PC-9 (cell line): ENCODE results near the gene VPS13D. TPM values are rescaled to one million over a fixed set of nuclear protein-coding genes. Genes with fewer than 3 reads are reported as not detected.

Experiments used
- BruUV-seq: library from RNA; stranded (reverse); fragments of 400-500 nt; replicated peaks from 2 replicates; lab custom pipeline; 2021; lab: Mats Ljungman, UMichigan
- CTCF ChIA-PET: fragments of 300-600 bp; sonication (Branson Sonifier 250); formaldehyde crosslinking; loops from one replicate; lab custom pipeline; 2022; ENCODE audit warnings: antibody characterized with exemption; lab: Charles Lee
- POLR2A ChIA-PET: fragments of 300-600 bp; sonication (Branson Sonifier 250); formaldehyde crosslinking; loops from one replicate; lab custom pipeline; 2022; ENCODE audit warnings: antibody characterized with exemption; ENCODE audit not compliant: unreplicated experiment; lab: Charles Lee
- DNase-seq, 2 experiments: peaks; one replicate each; pipeline versions ENCODE4 v3.0.0 to v3.0.0-alpha.2; 2015 to 2022; ENCODE audit warnings: mixed read lengths in 1 of 2
- H2AFZ ChIP-seq: fragments of 200-600 bp; sonication (generic); 2 replicates; pipeline ENCODE4 v1.8.1; 2017; ENCODE audit warnings: antibody characterized with exemption
- H3F3A ChIP-seq: fragments of 200-600 bp; sonication (generic); 2 replicates; pipeline ENCODE4 v1.8.1; 2017; ENCODE audit warnings: antibody characterized with exemption, mild to moderate bottlenecking, low read depth; ENCODE audit not compliant: insufficient read depth
- H3K27ac ChIP-seq: fragments of 200-600 bp; sonication (generic); 2 replicates; pipeline ENCODE4 v1.6.1; 2016; ENCODE audit warnings: mixed run types
- H3K27me3 ChIP-seq: fragments of 200-600 bp; sonication (generic); 2 replicates; pipeline ENCODE4 v1.6.1; 2016; ENCODE audit warnings: low read depth, mixed run types; ENCODE audit not compliant: insufficient read depth
- H3K36me3 ChIP-seq: fragments of 200-600 bp; sonication (generic); 2 replicates; pipeline ENCODE4 v1.6.1; 2016; ENCODE audit warnings: low read depth, mixed run types
- H3K4me1 ChIP-seq: fragments of 200-600 bp; sonication (generic); replicated peaks from 2 replicates; pipeline ENCODE4 v1.6.1; 2016; ENCODE audit warnings: mixed run types; ENCODE audit not compliant: insufficient read depth
- H3K4me2 ChIP-seq: fragments of 200-600 bp; sonication (generic); 2 replicates; pipeline ENCODE4 v1.6.1; 2017; ENCODE audit warnings: mixed run types
- H3K4me3 ChIP-seq: fragments of 200-600 bp; sonication (generic); 2 replicates; pipeline ENCODE4 v1.6.1; 2016; ENCODE audit warnings: mixed run types
- H3K79me2 ChIP-seq: fragments of 200-600 bp; sonication (generic); 2 replicates; pipeline ENCODE4 v1.6.1; 2017; ENCODE audit warnings: low read depth, mixed run types
- H3K9me2 ChIP-seq: fragments of 200-600 bp; sonication (generic); 2 replicates; pipeline ENCODE4 v1.8.1; 2017; ENCODE audit warnings: mild to moderate bottlenecking; ENCODE audit not compliant: insufficient read depth
- H3K9me3 ChIP-seq: fragments of 200-600 bp; sonication (generic); 2 replicates; pipeline ENCODE4 v1.8.1; 2016; ENCODE audit warnings: low read depth; ENCODE audit not compliant: insufficient read depth
- H4K20me1 ChIP-seq: fragments of 200-600 bp; sonication (generic); 2 replicates; pipeline ENCODE4 v1.8.1; 2017; ENCODE audit not compliant: insufficient read depth
- CTCF ChIP-seq: fragments of 200-600 bp; sonication (generic); conservative IDR thresholded peaks from 2 replicates; pipeline ENCODE4 v1.6.1; 2017; ENCODE audit warnings: mixed run types, antibody characterized with exemption, mild to moderate bottlenecking, moderate library complexity
- EZH2 ChIP-seq: fragments of 200-600 bp; sonication (generic); IDR thresholded peaks from 2 replicates; pipeline ENCODE4 v1.8.0; 2017; ENCODE audit warnings: antibody characterized with exemption, low read depth
- intact Hi-C: fragments of 100-400 bp; cut with micrococcal nuclease; formaldehyde crosslinking; loops from one replicate; pipeline ENCODE4 v1.10.0; 2022; ENCODE audit not compliant: unreplicated experiment
- total RNA-seq: library from RNA; stranded (reverse); gene quantifications from 2 replicates; pipeline ENCODE4 v1.2.3, GENCODE V29; 2021

VPS13D gene
- total RNA-seq, 1 experiment from 2014 or later: 36.2 TPM

- no TSS peak for BruUV-seq
- no peaks in the 10 kb centered on the region for H3K27me3 ChIP-seq
- H2AFZ ChIP-seq: no peak overlapping the region
- no peaks in the 10 kb centered on the region for H3K79me2 ChIP-seq
- H3K4me2 ChIP-seq: no peak overlapping the region
- no peak overlapping the region for H3K4me3 ChIP-seq
- H3K27ac ChIP-seq: no peak overlapping the region
- ChIA-PET POLR2A (no interaction called here), CTCF (no interaction called here)
- intact Hi-C loops: no loop called here
- no peaks in the 10 kb centered on the region for H4K20me1 ChIP-seq
- no peaks in the 10 kb centered on the region; the same call in 1 of the 2 replicates for H3K36me3 ChIP-seq
- no peaks in the 10 kb centered on the region for H3K9me2 ChIP-seq
- DNase-seq: no peak
- H3F3A ChIP-seq: no peaks in the 10 kb centered on the region
- H3K4me1 ChIP-seq: no peaks in the 10 kb centered on the region
- H3K9me3 ChIP-seq: no peaks in the 10 kb centered on the region
- TF ChIP-seq CTCF (no peak), EZH2 (no peak)
Observed at GRCh38 chr1:12244585-12244984, 14.8 kb downstream of the VPS13D start.

- Histone ChIP-seq H3K9me3 (no peaks in the 10 kb centered on the region), H3K4me2 (no peak overlapping the region), H2AFZ (no peak overlapping the region), H3F3A (no peaks in the 10 kb centered on the region), H3K4me1 (no peaks in the 10 kb centered on the region), H3K27me3 (no peaks in the 10 kb centered on the region), H3K27ac (no peak overlapping the region), H3K9me2 (no peaks in the 10 kb centered on the region), H3K79me2 (no peaks in the 10 kb centered on the region), H3K36me3 (no peaks in the 10 kb centered on the region; the same call in 1 of the 2 replicates), H4K20me1 (no peaks in the 10 kb centered on the region), H3K4me3 (no peak overlapping the region)
- intact Hi-C loops: no loop called here
- no peak for TF ChIP-seq CTCF
- no peak for TF ChIP-seq EZH2
- ChIA-PET CTCF (no interaction called here), POLR2A (no interaction called here)
- no TSS peak for BruUV-seq
- DNase-seq: no peak
Observed at GRCh38 chr1:12245116-12245515, 15.3 kb downstream of the VPS13D start.

GRCh38 chr1:12245733-12246132 is 15.9 kb downstream of the VPS13D start:
- no peaks in the 10 kb centered on the region for H3F3A ChIP-seq
- intact Hi-C loops: no loop called here
- CTCF ChIA-PET: interaction anchor here (0.5 kb wide), 1 partner anchor 413 kb away, joined by 3 read pairs; no protein-coding TSS in a partner anchor
- H3K27me3 ChIP-seq: no peaks in the 10 kb centered on the region
- no peak overlapping the region for H3K27ac ChIP-seq
- H3K9me2 ChIP-seq: no peaks in the 10 kb centered on the region
- DNase-seq: no peak
- no TSS peak for BruUV-seq
- H3K9me3 ChIP-seq: no peaks in the 10 kb centered on the region
- H3K4me3 ChIP-seq: no peak overlapping the region
- no peak overlapping the region for H2AFZ ChIP-seq
- no peak for TF ChIP-seq EZH2
- no peak for TF ChIP-seq CTCF
- no peaks in the 10 kb centered on the region for H3K4me1 ChIP-seq
- no peaks in the 10 kb centered on the region for H3K79me2 ChIP-seq
- no peaks in the 10 kb centered on the region; the same call in 1 of the 2 replicates for H3K36me3 ChIP-seq
- POLR2A ChIA-PET: interaction anchor here (0.8 kb wide), 1 partner anchor 608 kb away, joined by 7 read pairs; no protein-coding TSS in a partner anchor
- H3K4me2 ChIP-seq: no peak overlapping the region
- H4K20me1 ChIP-seq: no peaks in the 10 kb centered on the region
